Activated CD4-positive, CD25-positive, alpha-beta regulatory T cell (primary cell): ENCODE measurements around the gene SDF2L1.

ENCODE experiments used
- DNase-seq, 4 experiments: peaks; one replicate each; lab custom pipeline; 2025; lab: John Stamatoyannopoulos, UW

Gene SDF2L1

GRCh38 chr22:21622011-21622918, 19.8 kb upstream of the SDF2L1 start:
- no peak for DNase-seq

GRCh38 chr22:21622919-21623647, 19.0 kb upstream of the SDF2L1 start:
- no peak for DNase-seq

- no peak for DNase-seq
Observed at GRCh38 chr22:21623648-21623970, 18.5 kb upstream of the SDF2L1 start.

GRCh38 chr22:21624120-21624879, 17.8 kb upstream of the SDF2L1 start:
- peak in 1 of 4 experiments; percentile 48 for DNase-seq

GRCh38 chr22:21624880-21625791, 17.0 kb upstream of the SDF2L1 start:
- DNase-seq: no peak

- no peak for DNase-seq
Observed at GRCh38 chr22:21626073-21626734, 15.9 kb upstream of the SDF2L1 start.

GRCh38 chr22:21626735-21627469, 15.2 kb upstream of the SDF2L1 start:
- no peak for DNase-seq

GRCh38 chr22:21628386-21629254, 13.5 kb upstream of the SDF2L1 start:
- no peak for DNase-seq

- peak; percentile 91 to 93 (median 92) for DNase-seq
Observed at GRCh38 chr22:21629255-21630149, 12.6 kb upstream of the SDF2L1 start, which contains the start of gene YDJC. YDJC (minus strand) TSS chr22:21630022; CDS start chr22:21630014, 8 bp downstream.

GRCh38 chr22:21631025-21631424, 11.1 kb upstream of the SDF2L1 start:
- no peak for DNase-seq

- peak in 2 of 4 experiments; percentile 23 to 36 for DNase-seq
Observed at GRCh38 chr22:21632237-21632895, 9.7 kb upstream of the SDF2L1 start, which contains the start of gene CCDC116. CCDC116 (plus strand) TSS chr22:21632760; CDS start chr22:21633182, 422 bp downstream.

GRCh38 chr22:21632931-21633330, 9.2 kb upstream of the SDF2L1 start:
- DNase-seq: no peak

- DNase-seq: no peak
Observed at GRCh38 chr22:21633481-21633880, 8.6 kb upstream of the SDF2L1 start.

- no peak for DNase-seq
Observed at GRCh38 chr22:21634081-21634480, 8.0 kb upstream of the SDF2L1 start.

- DNase-seq: no peak
Observed at GRCh38 chr22:21634844-21635243, 7.3 kb upstream of the SDF2L1 start.

- no peak for DNase-seq
Observed at GRCh38 chr22:21635771-21636510, 6.2 kb upstream of the SDF2L1 start.
